Ramos (cell line): ENCODE data around the gene PUDP.
"Not testable (repeated sequence)": the region's sequence is repeated elsewhere in the genome, so short reads cannot be mapped to it uniquely, and the experiment has no call there.

Experiments
- in situ Hi-C: fragments of 300-500 bp; cut with MboI; formaldehyde crosslinking; loops from one replicate; pipeline ENCODE4 v1.14.3; 2022; ENCODE audit warnings: low sequenced_read_pairs; ENCODE audit not compliant: unreplicated experiment

Gene PUDP

GRCh38 chrX:7147978-7148854, at the start of gene PUDP:
PUDP (minus strand) TSS chrX:7148153; CDS start chrX:7148113, 40 bp downstream.
- in situ Hi-C loops = no loop called here

GRCh38 chrX:7194606-7195005, 46.7 kb upstream of the PUDP start:
- in situ Hi-C loops = no loop called here

GRCh38 chrX:7192871-7193270, 44.9 kb upstream of the PUDP start:
- in situ Hi-C loops = no loop called here

- in situ Hi-C loops = no loop called here
These were observed 43.7 kb upstream of the PUDP start for GRCh38 chrX:7191681-7192110.

GRCh38 chrX:7190157-7190556, 42.2 kb upstream of the PUDP start:
- in situ Hi-C loops = no loop called here

- in situ Hi-C loops = no loop called here
These were observed 40.7 kb upstream of the PUDP start for GRCh38 chrX:7188672-7189071.

- in situ Hi-C loops = no loop called here
These were observed 36.9 kb upstream of the PUDP start for GRCh38 chrX:7184816-7185215.

- in situ Hi-C loops = no loop called here
These were observed 31.5 kb upstream of the PUDP start for GRCh38 chrX:7179446-7179845.

GRCh38 chrX:7178859-7179258, 30.9 kb upstream of the PUDP start:
- in situ Hi-C loops = not testable (repeated sequence)

- in situ Hi-C loops = no loop called here
These were observed 22.9 kb upstream of the PUDP start for GRCh38 chrX:7170898-7171297.

- in situ Hi-C loops = no loop called here
These were observed 21.7 kb upstream of the PUDP start for GRCh38 chrX:7169627-7170026.

- in situ Hi-C loops = no loop called here
These were observed 20.4 kb upstream of the PUDP start for GRCh38 chrX:7168371-7168770.

- in situ Hi-C loops = no loop called here
These were observed 16.2 kb upstream of the PUDP start for GRCh38 chrX:7164174-7164573.

GRCh38 chrX:7163146-7163677, 15.3 kb upstream of the PUDP start:
- in situ Hi-C loops = no loop called here

GRCh38 chrX:7159149-7159861, 11.4 kb upstream of the PUDP start:
- in situ Hi-C loops = no loop called here

GRCh38 chrX:7158468-7158990, 10.6 kb upstream of the PUDP start:
- in situ Hi-C loops = no loop called here

GRCh38 chrX:7156879-7157278, 8.9 kb upstream of the PUDP start:
- in situ Hi-C loops = no loop called here

- in situ Hi-C loops = no loop called here
These were observed 7.2 kb upstream of the PUDP start for GRCh38 chrX:7155163-7155562.

- in situ Hi-C loops = no loop called here
These were observed 6.2 kb upstream of the PUDP start for GRCh38 chrX:7154041-7154597.

GRCh38 chrX:7153231-7153630, 5.3 kb upstream of the PUDP start:
- in situ Hi-C loops = no loop called here

GRCh38 chrX:7149411-7149810, 1.5 kb upstream of the PUDP start:
- in situ Hi-C loops = no loop called here
